Measurements from ENCODE around the gene OSBPL7. TPM values are rescaled to one million over a fixed set of nuclear protein-coding genes. Genes with fewer than 3 reads are reported as not detected.
A peak's percentile ranks its signal among the peaks of the same experiment; 100 is the strongest.

Gene OSBPL7
- total and polyA plus RNA-seq, 2 of the 13 experiments (the other 11 are each of a cell fraction or from before 2014, with no cell fraction given) = 4.7 to 6.6 TPM

DNA sequence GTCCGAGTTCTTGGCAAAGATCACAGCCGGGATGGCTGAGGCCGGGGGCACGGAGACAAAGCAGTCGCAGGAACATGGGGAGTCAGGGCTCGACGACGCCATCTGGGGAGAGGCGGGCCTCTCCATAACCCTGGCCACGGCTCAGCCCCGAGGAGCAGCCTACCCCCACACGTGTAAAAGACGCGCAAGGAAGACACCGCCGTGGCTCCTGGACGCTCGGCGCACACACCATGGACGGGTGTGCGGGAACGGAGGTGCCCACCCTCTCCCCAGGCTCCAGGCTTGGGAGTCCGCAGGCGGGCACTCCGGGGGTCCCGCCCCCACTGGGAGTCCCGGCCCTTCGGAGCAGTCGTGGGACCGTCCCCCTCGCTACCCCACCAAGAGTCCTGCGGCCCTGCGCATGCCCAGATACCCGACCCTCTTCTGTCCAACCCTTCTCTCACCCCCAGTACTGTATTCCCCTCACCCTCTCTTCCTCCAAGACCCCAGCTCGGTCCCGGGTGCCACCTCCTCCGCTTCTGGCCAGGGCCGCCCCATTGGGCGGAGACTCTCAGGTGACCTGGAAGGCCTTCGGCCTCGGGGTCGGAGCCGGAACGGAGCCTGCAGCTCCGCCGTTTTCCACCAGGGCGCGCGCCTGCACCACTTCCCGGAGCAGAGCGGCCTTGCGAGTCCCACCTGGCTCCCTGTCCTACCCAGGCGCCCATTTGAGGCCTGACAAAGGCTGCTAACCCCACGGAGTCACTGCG, 19.3 kb upstream of the OSBPL7 start, which contains the start of gene SCRN2 (continued):
- TF ChIP-seq ZNF275 (CRISPR knock-in tag; IDR thresholded peaks at IDR 0.05; ENCODE audit: borderline replicate concordance) (peak; percentile 63; the same call in 1 of the 2 replicates), TEAD2 (CRISPR knock-in tag; IDR thresholded peaks at IDR 0.05) (no peak), ZNF234 (CRISPR knock-in tag; conservative IDR thresholded peaks at IDR 0.05) (no peak), REST (IDR thresholded peaks at IDR 0.05; ENCODE audit: borderline replicate concordance in 1 of 2, low read depth in 1 of 2, low read length in 2 of 2) (no peak), ZSCAN9 (CRISPR knock-in tag; IDR thresholded peaks at IDR 0.05; ENCODE audit: borderline replicate concordance) (no peak), ZNF101 (CRISPR knock-in tag; IDR thresholded peaks at IDR 0.05; ENCODE audit: borderline replicate concordance, low read depth) (no peak), BHLHE40 (IDR thresholded peaks at IDR 0.05; ENCODE audit: low read length) (peak; percentile 55; the same call in 1 of the 2 replicates), TAF15 (IDR thresholded peaks at IDR 0.05; ENCODE audit: low read depth, low read length, poor library complexity, severe bottlenecking) (no peak), ZNF549 (CRISPR knock-in tag; IDR thresholded peaks at IDR 0.05) (no peak), ZSCAN5A (CRISPR knock-in tag; IDR thresholded peaks at IDR 0.05; ENCODE audit: borderline replicate concordance) (no peak), ZSCAN21 (CRISPR knock-in tag; IDR thresholded peaks at IDR 0.05; ENCODE audit: borderline replicate concordance) (no peak), MAFF (IDR thresholded peaks at IDR 0.05; ENCODE audit: low read depth, low read length) (no peak), HHEX (CRISPR knock-in tag; IDR thresholded peaks at IDR 0.05) (0 out of 2 replicates have a peak, but pooled peaks have one; percentile 29), ZNF33A (CRISPR knock-in tag; IDR thresholded peaks at IDR 0.05; ENCODE audit: borderline replicate concordance) (peak; percentile 75; the same call in 1 of the 2 replicates), ZC3H13 (CRISPR knock-in tag; IDR thresholded peaks at IDR 0.05) (no peak), HNRNPK (IDR thresholded peaks at IDR 0.05; ENCODE audit: low read depth, low read length, poor library complexity, severe bottlenecking) (peak; percentile 98), SUZ12 (IDR thresholded peaks at IDR 0.05; ENCODE audit: low read depth, low read length) (no peak), MAFG (CRISPR knock-in tag; IDR thresholded peaks at IDR 0.05) (no peak), JARID2 (CRISPR knock-in tag; IDR thresholded peaks at IDR 0.05; ENCODE audit: insufficient replicate concordance) (peak; percentile 85), CEBPG (CRISPR knock-in tag; IDR thresholded peaks at IDR 0.05) (0 out of 2 replicates have a peak, but pooled peaks have one; percentile 5)
- TF ChIP-seq, protein P1, sequence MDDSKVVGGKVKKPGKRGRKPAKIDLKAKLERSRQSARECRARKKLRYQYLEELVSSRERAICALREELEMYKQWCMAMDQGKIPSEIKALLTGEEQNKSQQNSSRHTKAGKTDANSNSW (CRISPR knock-in tag; IDR thresholded peaks at IDR 0.05; ENCODE audit: borderline replicate concordance) = 0 out of 2 replicates have a peak, but pooled peaks have one; percentile 23
- TF ChIP-seq, protein P2, sequence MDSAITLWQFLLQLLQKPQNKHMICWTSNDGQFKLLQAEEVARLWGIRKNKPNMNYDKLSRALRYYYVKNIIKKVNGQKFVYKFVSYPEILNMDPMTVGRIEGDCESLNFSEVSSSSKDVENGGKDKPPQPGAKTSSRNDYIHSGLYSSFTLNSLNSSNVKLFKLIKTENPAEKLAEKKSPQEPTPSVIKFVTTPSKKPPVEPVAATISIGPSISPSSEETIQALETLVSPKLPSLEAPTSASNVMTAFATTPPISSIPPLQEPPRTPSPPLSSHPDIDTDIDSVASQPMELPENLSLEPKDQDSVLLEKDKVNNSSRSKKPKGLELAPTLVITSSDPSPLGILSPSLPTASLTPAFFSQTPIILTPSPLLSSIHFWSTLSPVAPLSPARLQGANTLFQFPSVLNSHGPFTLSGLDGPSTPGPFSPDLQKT (CRISPR knock-in tag; IDR thresholded peaks at IDR 0.05; ENCODE audit: borderline replicate concordance) = no peak

Data from HepG2 (cell line).